ENCODE results near the gene LDLRAD2. TPM values are rescaled to one million over a fixed set of nuclear protein-coding genes. Genes with fewer than 3 reads are reported as not detected.

Gene LDLRAD2
- total and polyA plus RNA-seq, 3 donors from 2014 or later, result 1.3 to 1.9 (median 1.9) TPM

DNA sequence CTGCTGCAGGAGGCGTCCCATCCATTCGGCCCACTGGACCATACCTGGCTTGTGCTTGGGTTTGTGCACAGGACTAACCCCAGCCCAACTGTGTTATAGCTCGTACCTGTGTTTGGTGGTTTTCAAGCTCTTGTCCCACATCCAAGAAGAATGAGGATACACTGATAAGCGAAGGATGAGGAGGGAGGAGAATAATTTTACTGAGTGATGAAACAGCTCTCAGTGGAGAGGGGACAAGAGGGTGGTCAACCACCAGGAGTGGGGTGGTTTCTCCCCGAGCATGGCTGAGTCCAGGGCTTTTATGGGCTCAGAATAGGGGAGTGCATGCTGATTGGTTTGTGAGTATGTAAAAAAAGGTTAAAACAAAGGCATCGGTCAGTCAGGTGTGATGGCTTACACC lies 17.0 kb upstream of the LDLRAD2 start:
- H3K9me3 ChIP-seq, result no peaks in the 10 kb centered on the region
- no peaks in the 10 kb centered on the region for H3K27me3 ChIP-seq
- no peak overlapping the region for H3K27ac ChIP-seq
- no peaks in the 10 kb centered on the region for H3K4me1 ChIP-seq
- no peaks in the 10 kb centered on the region for H3K36me3 ChIP-seq (ENCODE audit: low read depth, missing control alignments)
- TF ChIP-seq POLR2A (IDR thresholded peaks at IDR 0.05), result no peak
- TF ChIP-seq, protein P1, sequence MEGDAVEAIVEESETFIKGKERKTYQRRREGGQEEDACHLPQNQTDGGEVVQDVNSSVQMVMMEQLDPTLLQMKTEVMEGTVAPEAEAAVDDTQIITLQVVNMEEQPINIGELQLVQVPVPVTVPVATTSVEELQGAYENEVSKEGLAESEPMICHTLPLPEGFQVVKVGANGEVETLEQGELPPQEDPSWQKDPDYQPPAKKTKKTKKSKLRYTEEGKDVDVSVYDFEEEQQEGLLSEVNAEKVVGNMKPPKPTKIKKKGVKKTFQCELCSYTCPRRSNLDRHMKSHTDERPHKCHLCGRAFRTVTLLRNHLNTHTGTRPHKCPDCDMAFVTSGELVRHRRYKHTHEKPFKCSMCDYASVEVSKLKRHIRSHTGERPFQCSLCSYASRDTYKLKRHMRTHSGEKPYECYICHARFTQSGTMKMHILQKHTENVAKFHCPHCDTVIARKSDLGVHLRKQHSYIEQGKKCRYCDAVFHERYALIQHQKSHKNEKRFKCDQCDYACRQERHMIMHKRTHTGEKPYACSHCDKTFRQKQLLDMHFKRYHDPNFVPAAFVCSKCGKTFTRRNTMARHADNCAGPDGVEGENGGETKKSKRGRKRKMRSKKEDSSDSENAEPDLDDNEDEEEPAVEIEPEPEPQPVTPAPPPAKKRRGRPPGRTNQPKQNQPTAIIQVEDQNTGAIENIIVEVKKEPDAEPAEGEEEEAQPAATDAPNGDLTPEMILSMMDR (IDR thresholded peaks at IDR 0.05), result no peak
- DNase-seq, result no peak
- no peak overlapping the region for H3K4me3 ChIP-seq
- 91 to 94% methylated on average over 6 of the region's 6 CpGs for WGBS, 2 donors
- intact Hi-C loops (cut with DNase I; ENCODE audit: low total_unique reads), result no loop called here

DNA sequence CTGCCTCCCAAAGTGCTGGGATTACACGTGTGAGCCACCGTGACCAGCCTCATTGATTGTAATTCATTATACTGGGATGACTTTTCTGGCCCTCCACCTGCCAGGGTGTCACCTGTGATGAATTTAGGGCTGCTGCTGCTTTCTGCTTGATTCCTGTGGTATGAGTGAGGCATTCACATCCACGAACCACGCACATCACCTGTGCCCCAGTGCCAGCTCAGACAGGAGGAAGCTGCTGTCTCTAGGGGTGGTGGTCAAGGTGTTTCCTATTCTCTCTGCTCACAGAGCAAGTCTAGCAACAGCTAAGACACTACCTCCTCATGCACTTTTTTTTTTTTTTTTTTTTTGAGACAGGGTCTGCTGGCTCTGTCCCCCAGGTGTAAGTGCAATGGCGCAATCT lies 12.3 kb upstream of the LDLRAD2 start:
- no peak for DNase-seq
- no peaks in the 10 kb centered on the region for H3K36me3 ChIP-seq (ENCODE audit: low read depth, missing control alignments)
- no peak overlapping the region for H3K4me3 ChIP-seq
- WGBS, 2 donors, result 81 to 87% methylated on average over 5 of the region's 5 CpGs
- intact Hi-C loops (cut with DNase I; ENCODE audit: low total_unique reads), result no loop called here
- H3K27me3 ChIP-seq, result no peaks in the 10 kb centered on the region
- no peaks in the 10 kb centered on the region for H3K4me1 ChIP-seq
- H3K27ac ChIP-seq, result no peak overlapping the region
- no peaks in the 10 kb centered on the region for H3K9me3 ChIP-seq
- no peak for TF ChIP-seq POLR2A (IDR thresholded peaks at IDR 0.05)
- TF ChIP-seq, protein P1 (IDR thresholded peaks at IDR 0.05), result no peak

DNA sequence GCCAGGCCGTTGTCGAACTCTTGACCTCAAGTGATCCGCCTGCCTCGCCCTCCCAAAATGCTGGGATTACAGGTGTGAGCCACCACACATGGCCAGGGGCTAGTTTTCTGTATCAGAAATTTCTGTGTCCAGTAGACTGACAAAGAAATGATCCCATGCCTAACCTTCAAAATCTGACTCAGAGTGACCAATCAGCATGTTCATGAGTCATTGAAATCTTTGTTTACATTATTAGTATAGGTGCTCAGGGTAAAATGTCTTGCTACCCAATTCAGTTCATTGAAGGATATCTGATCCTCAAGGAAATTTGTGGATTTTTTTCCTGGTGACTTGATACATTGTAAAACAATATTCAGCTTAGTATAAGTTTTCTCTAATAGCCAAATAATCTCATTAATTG lies 11.0 kb upstream of the LDLRAD2 start:
- no peak overlapping the region for H3K4me3 ChIP-seq
- intact Hi-C loops (cut with DNase I; ENCODE audit: low total_unique reads), result no loop called here
- H3K4me1 ChIP-seq, result no peaks in the 10 kb centered on the region
- no peaks in the 10 kb centered on the region for H3K27me3 ChIP-seq
- H3K27ac ChIP-seq, result no peak overlapping the region
- no peak for TF ChIP-seq POLR2A (IDR thresholded peaks at IDR 0.05)
- TF ChIP-seq, protein P1 (IDR thresholded peaks at IDR 0.05), result no peak
- no peak for DNase-seq
- 98 to 100% methylated on average over 4 of the region's 4 CpGs for WGBS, 2 donors
- no peaks in the 10 kb centered on the region for H3K9me3 ChIP-seq
- no peaks in the 10 kb centered on the region for H3K36me3 ChIP-seq (ENCODE audit: low read depth, missing control alignments)

DNA sequence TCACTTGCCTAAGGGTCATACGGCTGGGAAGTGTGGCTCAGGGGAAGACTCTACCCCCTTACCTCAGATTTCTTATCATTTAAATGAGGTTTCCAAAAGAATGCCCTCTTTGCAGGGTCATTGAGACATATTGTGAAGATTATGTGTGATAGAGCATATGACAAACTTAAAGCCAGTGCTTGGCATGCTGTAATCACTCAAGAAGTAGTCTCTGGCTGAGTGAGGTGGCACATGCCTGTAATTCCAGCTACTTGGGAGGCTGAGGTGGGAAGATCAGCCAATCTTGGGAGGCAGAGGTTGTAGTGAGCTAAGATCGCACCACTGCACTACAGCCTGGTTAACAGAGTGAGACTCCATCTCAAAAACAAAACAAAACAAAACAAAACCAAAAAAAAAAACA lies 7.5 kb upstream of the LDLRAD2 start:
- H3K4me3 ChIP-seq, result no peak overlapping the region
- 66 to 79% methylated on average over 2 of the region's 2 CpGs for WGBS, 2 donors
- H3K36me3 ChIP-seq (ENCODE audit: low read depth, missing control alignments), result no peaks in the 10 kb centered on the region
- DNase-seq, result no peak
- intact Hi-C loops (cut with DNase I; ENCODE audit: low total_unique reads), result no loop called here
- no peaks in the 10 kb centered on the region for H3K4me1 ChIP-seq
- H3K27me3 ChIP-seq, result no peaks in the 10 kb centered on the region
- no peak for TF ChIP-seq POLR2A (IDR thresholded peaks at IDR 0.05)
- no peak overlapping the region for H3K27ac ChIP-seq
- no peaks in the 10 kb centered on the region for H3K9me3 ChIP-seq

DNA sequence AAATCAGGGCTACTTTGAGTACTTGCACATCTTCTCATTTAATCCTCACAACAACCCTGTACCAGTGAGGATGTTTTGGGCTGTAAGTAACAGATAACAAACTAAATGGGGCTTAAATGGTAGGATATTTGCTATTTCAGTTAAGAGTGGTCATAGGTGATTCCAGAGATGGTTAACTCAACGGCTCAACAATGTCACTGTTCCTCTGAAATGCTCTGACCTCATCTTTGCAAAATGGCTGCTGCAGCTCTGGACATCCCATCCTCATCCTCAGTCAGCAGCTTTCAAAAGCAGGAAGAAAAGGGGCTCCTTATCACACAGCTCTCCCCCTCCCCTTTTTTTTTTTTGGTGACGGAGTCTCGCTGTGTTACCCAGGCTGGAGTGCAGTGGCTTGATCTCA lies 1.5 kb downstream of the LDLRAD2 start:
- Histone ChIP-seq H3K36me3 (ENCODE audit: low read depth, missing control alignments) (no peaks in the 10 kb centered on the region), H3K27me3 (no peaks in the 10 kb centered on the region), H3K4me1 (no peaks in the 10 kb centered on the region), H3K4me3 (no peak overlapping the region), H3K27ac (no peak overlapping the region), H3K9me3 (no peaks in the 10 kb centered on the region)
- TF ChIP-seq POLR2A (IDR thresholded peaks at IDR 0.05), result no peak
- TF ChIP-seq, protein P1 (IDR thresholded peaks at IDR 0.05), result no peak
- 74 to 85% methylated on average over 3 of the region's 3 CpGs for WGBS, 2 donors
- no peak for DNase-seq
- intact Hi-C loops (cut with DNase I; ENCODE audit: low total_unique reads), result no loop called here

All from testis (tissue), 3 donors.